Spleen (tissue), 7 donors: ENCODE data around the gene CARHSP1.

Source experiments
- POLR2A ChIP-seq, 3 donors: fragments of 450-650 bp; IDR thresholded peaks; one replicate each; pipeline ENCODE4 v1.5.1; 2017; ENCODE audit warnings: antibody characterized with exemption in 3 of 3, mild to moderate bottlenecking in 1 of 3
- POLR2AphosphoS5 ChIP-seq, 3 donors: sonication (generic); formaldehyde crosslinking; IDR thresholded peaks; one replicate each; pipeline ENCODE4 v1.5.1; 2017; ENCODE audit warnings: antibody characterized with exemption in 3 of 3
- TF ChIP-seq, protein P1 (sequence below), 11 experiments: fragments of 200-600 bp in 7 of 11; fragments of 450-650 bp in 4 of 11; sonication (generic) in 4 of 11; IDR thresholded peaks in 8 of 11; conservative IDR thresholded peaks in 3 of 11; 1 replicate in 7 of 11; 2 replicates in 4 of 11; pipeline versions ENCODE4 v1.4.0 to v1.8.0; 2016 to 2021; ENCODE audit warnings: antibody characterized with exemption in 11 of 11, inconsistent platforms in 4 of 11, mild to moderate bottlenecking in 1 of 11
- donor health status: DM: no; HTN: no; CAD: no; lungs with moderate emphysema.
- donor health status: DM: no; HTN: no; CAD: no.
- donor health status: DM: no; HTN: no; CAD: no.

DNA sequence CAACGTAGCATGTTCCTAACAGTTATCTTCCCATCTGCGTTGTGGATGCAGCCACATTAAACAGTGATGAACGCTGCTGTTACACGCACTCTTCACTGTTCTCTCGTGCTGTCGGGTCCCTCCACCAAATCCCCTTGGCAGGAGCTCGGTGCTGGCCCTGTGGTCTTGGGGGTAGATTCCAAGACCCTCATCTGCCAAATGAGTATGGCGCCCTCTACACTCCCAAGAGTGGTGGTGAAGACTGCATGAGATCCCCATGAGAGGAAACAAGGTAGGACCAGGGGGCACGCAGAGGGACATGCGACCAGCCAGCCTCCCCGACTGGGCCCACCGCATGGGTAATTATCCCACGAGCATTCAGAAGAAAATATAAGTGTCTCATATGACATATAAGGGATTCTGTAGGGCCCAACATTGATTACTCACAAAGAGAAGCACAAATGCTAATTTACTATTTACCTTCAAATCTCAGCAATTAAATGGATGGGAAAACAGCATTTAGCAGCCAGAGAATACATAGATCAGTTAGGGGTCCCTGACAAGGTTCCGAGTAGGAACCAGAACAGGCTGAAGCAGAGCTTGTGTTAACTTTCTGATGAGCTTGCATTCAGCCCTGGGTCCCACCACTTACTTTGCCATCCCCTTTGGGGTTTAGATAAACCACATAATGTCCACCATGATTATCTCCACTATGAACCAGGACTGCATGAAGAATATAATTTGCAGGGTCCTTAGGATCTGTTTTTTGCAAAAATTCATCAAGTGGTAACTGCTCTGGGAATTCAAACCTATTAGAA is 37.2 kb upstream of the CARHSP1 start:
- TF ChIP-seq POLR2AphosphoS5 (IDR thresholded peaks at IDR 0.05) (no peak), POLR2A (IDR thresholded peaks at IDR 0.05) (no peak)
- TF ChIP-seq, protein P1, sequence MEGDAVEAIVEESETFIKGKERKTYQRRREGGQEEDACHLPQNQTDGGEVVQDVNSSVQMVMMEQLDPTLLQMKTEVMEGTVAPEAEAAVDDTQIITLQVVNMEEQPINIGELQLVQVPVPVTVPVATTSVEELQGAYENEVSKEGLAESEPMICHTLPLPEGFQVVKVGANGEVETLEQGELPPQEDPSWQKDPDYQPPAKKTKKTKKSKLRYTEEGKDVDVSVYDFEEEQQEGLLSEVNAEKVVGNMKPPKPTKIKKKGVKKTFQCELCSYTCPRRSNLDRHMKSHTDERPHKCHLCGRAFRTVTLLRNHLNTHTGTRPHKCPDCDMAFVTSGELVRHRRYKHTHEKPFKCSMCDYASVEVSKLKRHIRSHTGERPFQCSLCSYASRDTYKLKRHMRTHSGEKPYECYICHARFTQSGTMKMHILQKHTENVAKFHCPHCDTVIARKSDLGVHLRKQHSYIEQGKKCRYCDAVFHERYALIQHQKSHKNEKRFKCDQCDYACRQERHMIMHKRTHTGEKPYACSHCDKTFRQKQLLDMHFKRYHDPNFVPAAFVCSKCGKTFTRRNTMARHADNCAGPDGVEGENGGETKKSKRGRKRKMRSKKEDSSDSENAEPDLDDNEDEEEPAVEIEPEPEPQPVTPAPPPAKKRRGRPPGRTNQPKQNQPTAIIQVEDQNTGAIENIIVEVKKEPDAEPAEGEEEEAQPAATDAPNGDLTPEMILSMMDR (IDR thresholded peaks at IDR 0.05 in 8 of 11, conservative IDR thresholded peaks at IDR 0.05 in 3 of 11), result no peak
